RWPE2 (cell line): ENCODE measurements around the gene SPECC1.

Source experiments
- ATAC-seq: fragments of 200-7000 bp; cut with Tn5 transposase; 3 replicates; pipeline ENCODE4 v1.9.1; 2021; ENCODE audit warnings: low read depth
- DNase-seq: peaks from one replicate; pipeline ENCODE4 v3.0.0-alpha.2; 2020; ENCODE audit warnings: low spot score
- H3K27ac ChIP-seq: fragments of 450-650 bp; 2 replicates; pipeline ENCODE4 v1.5.1; 2017; ENCODE audit warnings: mild to moderate bottlenecking; ENCODE audit not compliant: poor library complexity, severe bottlenecking
- H3K27me3 ChIP-seq: fragments of 250-450 bp; sonication (Bioruptor Pico); 2 replicates; pipeline ENCODE4 v1.5.1; 2021; ENCODE audit warnings: mild to moderate bottlenecking, moderate library complexity; ENCODE audit not compliant: insufficient read depth, poor library complexity, severe bottlenecking
- H3K36me3 ChIP-seq: fragments of 250-450 bp; sonication (Bioruptor Pico); 2 replicates; pipeline ENCODE4 v1.5.1; 2020; ENCODE audit warnings: low read depth, mild to moderate bottlenecking, moderate library complexity
- H3K4me1 ChIP-seq: fragments of 250-450 bp; sonication (Bioruptor Pico); 2 replicates; pipeline ENCODE4 v1.5.1; 2021; ENCODE audit warnings: mild to moderate bottlenecking, moderate library complexity; ENCODE audit not compliant: insufficient read depth, poor library complexity, severe bottlenecking
- H3K4me3 ChIP-seq: fragments of 250-450 bp; sonication (Bioruptor Pico); 2 replicates; pipeline ENCODE4 v1.5.1; 2021; ENCODE audit warnings: mild to moderate bottlenecking, moderate library complexity; ENCODE audit not compliant: severe bottlenecking
- H3K9me3 ChIP-seq: fragments of 250-450 bp; sonication (Bioruptor Pico); 2 replicates; pipeline ENCODE4 v1.5.1; 2021; ENCODE audit warnings: mild to moderate bottlenecking, moderate library complexity; ENCODE audit not compliant: severe bottlenecking
- CTCF ChIP-seq: fragments of 450-650 bp; IDR thresholded peaks from one replicate; pipeline ENCODE4 v1.5.1; 2017; ENCODE audit warnings: mild to moderate bottlenecking, moderate library complexity; ENCODE audit not compliant: poor library complexity, severe bottlenecking

The SPECC1 gene

GRCh38 chr17:20086416-20087076 lies 77.4 kb downstream of the SPECC1 start:
- no peaks in the 10 kb centered on the region for H3K9me3 ChIP-seq
- no peaks in the 10 kb centered on the region for H3K36me3 ChIP-seq
- no peak overlapping the region for H3K4me3 ChIP-seq
- no peak overlapping the region for H3K27ac ChIP-seq
- no peak for DNase-seq
- no peaks in the 10 kb centered on the region for H3K27me3 ChIP-seq
- H3K4me1 ChIP-seq: no peaks in the 10 kb centered on the region
- no peak for TF ChIP-seq CTCF
- no peak for ATAC-seq

- no peak for ATAC-seq
- no peak for TF ChIP-seq CTCF
- no peak overlapping the region for H3K27ac ChIP-seq
These were observed 78.5 kb downstream of the SPECC1 start for GRCh38 chr17:20087538-20088250.

DNA sequence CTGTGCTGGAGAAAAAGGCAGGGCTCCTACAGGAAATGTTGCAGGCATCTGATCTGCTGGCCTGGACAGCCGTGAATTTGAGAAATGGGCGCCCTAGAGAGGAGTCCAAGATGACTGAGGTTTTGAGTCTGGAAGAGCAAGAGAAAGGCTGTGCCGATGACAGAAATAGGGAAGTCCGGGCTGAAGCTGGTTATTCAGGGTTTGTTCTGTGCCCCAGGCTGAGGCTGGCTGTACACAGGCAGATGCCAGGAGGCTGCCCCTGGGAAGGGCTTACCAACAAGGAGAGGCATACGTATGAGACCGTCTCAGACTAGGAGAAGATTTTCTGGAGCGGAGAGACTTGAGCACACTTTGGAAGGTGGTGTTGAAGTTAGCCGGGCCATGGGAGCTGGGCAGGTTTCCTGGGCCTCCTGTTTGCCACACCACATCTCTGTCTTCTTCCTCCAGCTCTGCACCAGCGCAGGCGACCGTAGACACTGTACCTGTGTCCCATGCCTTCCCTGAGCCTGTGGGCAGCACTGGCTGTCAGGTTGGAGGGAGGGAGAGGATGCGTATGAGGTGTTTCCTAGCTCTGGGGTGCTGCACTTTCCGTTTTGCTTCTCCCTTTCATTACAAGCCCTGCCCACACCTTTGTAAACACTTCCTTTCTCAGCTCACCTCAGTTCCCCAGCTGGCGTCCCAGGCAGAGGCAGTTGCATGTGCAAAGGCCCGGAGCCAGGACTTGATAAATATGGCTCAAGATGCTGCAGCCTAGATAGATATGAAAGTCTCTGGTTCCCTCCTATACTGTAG lies 80.8 kb downstream of the SPECC1 start:
- Histone ChIP-seq H3K27me3 (no peaks in the 10 kb centered on the region), H3K27ac (no peak overlapping the region), H3K4me3 (no peak overlapping the region), H3K9me3 (no peaks in the 10 kb centered on the region), H3K4me1 (no peaks in the 10 kb centered on the region), H3K36me3 (no peaks in the 10 kb centered on the region)
- TF ChIP-seq CTCF: no peak
- ATAC-seq: no peak
- no peak for DNase-seq

More at GRCh38 chr17:20087538-20088250, 78.5 kb downstream of the SPECC1 start:
- no peaks in the 10 kb centered on the region for H3K4me1 ChIP-seq
- DNase-seq: no peak
- H3K4me3 ChIP-seq: no peak overlapping the region
- H3K27me3 ChIP-seq: no peaks in the 10 kb centered on the region
- H3K9me3 ChIP-seq: no peaks in the 10 kb centered on the region
- no peaks in the 10 kb centered on the region for H3K36me3 ChIP-seq

GRCh38 chr17:20091174-20092029 lies 82.2 kb downstream of the SPECC1 start:
- DNase-seq (no peak), ATAC-seq (no peak)
- Histone ChIP-seq H3K9me3 (no peaks in the 10 kb centered on the region), H3K27me3 (no peaks in the 10 kb centered on the region), H3K4me3 (no peak overlapping the region), H3K36me3 (no peaks in the 10 kb centered on the region), H3K27ac (no peak overlapping the region), H3K4me1 (no peaks in the 10 kb centered on the region)
- no peak for TF ChIP-seq CTCF
